Uterus (tissue), 2 donors: Measurements from ENCODE around the gene SSR1.

Source experiments
- CTCF ChIP-seq, 4 experiments: fragments of 200-600 bp in 2 of 4; fragments of 450-650 bp in 2 of 4; sonication (generic) in 2 of 4; IDR thresholded peaks; one replicate each; pipeline ENCODE4 v1.5.1; 2016 to 2019; ENCODE audit warnings: antibody characterized with exemption in 4 of 4, mild to moderate bottlenecking in 2 of 4, moderate library complexity in 1 of 4
- POLR2A ChIP-seq, 2 donors: fragments of 450-650 bp; IDR thresholded peaks; one replicate each; pipeline ENCODE4 v1.6.1; 2016; ENCODE audit warnings: antibody characterized with exemption in 2 of 2, mild to moderate bottlenecking in 1 of 2, moderate library complexity in 1 of 2

- TF ChIP-seq CTCF (IDR thresholded peaks at IDR 0.05): no peak
- no peak for TF ChIP-seq POLR2A (IDR thresholded peaks at IDR 0.05)
Observed at GRCh38 chr6:7240351-7240750, 72.6 kb downstream of the SSR1 start.
